ENCODE measurements around the gene GDPD5. TPM values are rescaled to one million over a fixed set of nuclear protein-coding genes. Genes with fewer than 3 reads are reported as not detected.

The GDPD5 gene
- total and polyA plus RNA-seq, 2 donors (not counting 1 experiment from before 2014, with no cell fraction given) = 2.5 to 3.1 TPM

GRCh38 chr11:75502138-75502537 lies 23.6 kb downstream of the GDPD5 start:
- H2AFZ ChIP-seq (ENCODE audit: low read length) = no peak overlapping the region
- peaks cover 1% of the 10 kb centered on the region for H4K20me1 ChIP-seq (ENCODE audit: control insufficient read depth, extremely low read depth, insufficient read depth, low read length)
- no peak overlapping the region for H3K4me2 ChIP-seq (ENCODE audit: extremely low read depth, insufficient read depth, low read length)
- no peaks in the 10 kb centered on the region for H3K79me2 ChIP-seq (ENCODE audit: control insufficient read depth, insufficient read depth, low read length)
- H3K27ac ChIP-seq (ENCODE audit: insufficient read depth, low read length) = no peak overlapping the region
- H3K27me3 ChIP-seq (ENCODE audit: control insufficient read depth, insufficient read depth, low read length) = no peaks in the 10 kb centered on the region
- no peaks in the 10 kb centered on the region for H3K36me3 ChIP-seq (ENCODE audit: control insufficient read depth, insufficient read depth, low read length)
- TF ChIP-seq CTCF (conservative IDR thresholded peaks at IDR 0.05 in 1 of 2, IDR thresholded peaks at IDR 0.05 in 1 of 2; ENCODE audit: low read depth in 1 of 2, low read length in 2 of 2) = no peak
- H3K9ac ChIP-seq (ENCODE audit: insufficient read depth, low read length) = no peak overlapping the region
- no peak overlapping the region for H3K4me3 ChIP-seq (replicated peaks in 1 of 4; ENCODE audit: control extremely low read depth in 1 of 4, insufficient read depth in 1 of 4, low read depth in 3 of 4, low read length in 4 of 4)
- peaks cover 16% of the 10 kb centered on the region for H3K4me1 ChIP-seq (ENCODE audit: control insufficient read depth, extremely low read depth, insufficient read depth, low read length)
- DNase-seq (ENCODE audit: low read depth in 2 of 2) = no peak
- H3K9me3 ChIP-seq (ENCODE audit: control insufficient read depth, insufficient read depth, low read depth, low read length) = no peaks in the 10 kb centered on the region

DNA sequence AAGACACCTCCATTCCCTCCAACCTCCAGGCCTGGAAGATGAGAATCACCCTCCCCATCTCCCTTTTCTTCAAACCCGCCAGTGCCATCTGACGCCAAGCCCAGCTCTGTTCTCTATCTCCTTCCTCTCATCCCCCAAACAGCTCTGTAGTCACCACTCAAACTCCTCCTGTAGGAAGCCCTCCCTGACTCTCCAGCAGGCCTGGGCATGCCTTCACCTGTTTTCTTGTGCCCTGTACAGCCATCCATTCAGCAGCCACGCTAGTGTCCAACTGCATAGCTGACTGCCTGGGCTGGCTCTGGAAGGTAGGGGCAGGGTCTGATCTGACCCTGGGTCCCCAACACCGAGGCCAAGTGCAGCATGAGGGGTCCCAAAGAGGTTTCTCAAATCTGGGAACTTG lies 25.0 kb downstream of the GDPD5 start:
- no peak for TF ChIP-seq EZH2 (IDR thresholded peaks at IDR 0.05; ENCODE audit: low read length, missing control alignments)
- no peak for TF ChIP-seq CTCF (conservative IDR thresholded peaks at IDR 0.05 in 1 of 2, IDR thresholded peaks at IDR 0.05 in 1 of 2; ENCODE audit: low read depth in 1 of 2, low read length in 2 of 2)
- no peak overlapping the region for H2AFZ ChIP-seq (ENCODE audit: low read length)
- no peak overlapping the region for H3K4me2 ChIP-seq (ENCODE audit: extremely low read depth, insufficient read depth, low read length)
- no peak overlapping the region for H3K27ac ChIP-seq (ENCODE audit: insufficient read depth, low read length)
- H4K20me1 ChIP-seq (ENCODE audit: control insufficient read depth, extremely low read depth, insufficient read depth, low read length) = peaks cover 1% of the 10 kb centered on the region
- H3K79me2 ChIP-seq (ENCODE audit: control insufficient read depth, insufficient read depth, low read length) = no peaks in the 10 kb centered on the region
- peaks cover 16% of the 10 kb centered on the region for H3K4me1 ChIP-seq (ENCODE audit: control insufficient read depth, extremely low read depth, insufficient read depth, low read length)
- no peak overlapping the region for H3K4me3 ChIP-seq (replicated peaks in 1 of 4; ENCODE audit: control extremely low read depth in 1 of 4, insufficient read depth in 1 of 4, low read depth in 3 of 4, low read length in 4 of 4)
- no peaks in the 10 kb centered on the region for H3K36me3 ChIP-seq (ENCODE audit: control insufficient read depth, insufficient read depth, low read length)
- DNase-seq (ENCODE audit: low read depth in 2 of 2) = no peak
- H3K9me3 ChIP-seq (ENCODE audit: control insufficient read depth, insufficient read depth, low read depth, low read length) = no peaks in the 10 kb centered on the region
- no peak overlapping the region for H3K9ac ChIP-seq (ENCODE audit: insufficient read depth, low read length)
- no peaks in the 10 kb centered on the region for H3K27me3 ChIP-seq (ENCODE audit: control insufficient read depth, insufficient read depth, low read length)

DNA sequence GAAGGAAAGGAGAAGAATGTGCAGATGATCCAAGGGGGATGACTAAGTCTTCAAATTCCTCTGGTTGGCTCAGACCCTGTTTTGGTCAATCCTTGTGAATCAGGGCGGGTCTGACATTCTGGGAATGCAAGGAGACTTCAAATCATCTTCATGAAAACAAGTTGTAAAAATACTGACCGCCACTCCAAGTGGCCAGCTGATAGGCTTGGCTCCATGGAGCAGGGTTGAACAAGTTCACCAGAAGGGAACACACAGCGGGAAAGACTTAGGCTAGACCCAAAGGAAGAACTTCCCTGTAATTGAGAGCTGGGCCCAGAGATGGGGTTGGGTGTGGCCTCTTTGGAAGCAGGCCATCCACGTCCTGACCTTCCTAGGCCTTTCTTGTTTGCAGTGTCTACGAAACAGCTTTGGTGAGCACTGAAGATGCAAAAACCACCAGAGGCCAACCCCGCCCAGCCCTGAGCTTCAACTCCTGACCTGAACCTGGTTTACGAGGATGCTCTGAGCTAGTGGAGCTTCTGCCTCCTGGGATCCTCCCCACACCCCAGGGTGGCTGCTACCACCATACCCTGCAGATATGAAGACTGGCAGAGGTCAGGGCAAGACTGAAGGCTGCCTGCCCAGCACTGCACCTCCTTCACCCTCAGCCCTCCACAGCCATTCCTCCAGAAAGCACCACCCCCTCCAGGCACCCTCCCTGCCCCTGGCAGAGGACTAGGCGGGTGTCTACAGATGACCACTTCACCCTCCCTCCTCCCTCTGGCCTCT lies 26.1 kb downstream of the GDPD5 start:
- peaks cover 16% of the 10 kb centered on the region for H3K4me1 ChIP-seq (ENCODE audit: control insufficient read depth, extremely low read depth, insufficient read depth, low read length)
- peak; percentile 93 to 98 for DNase-seq (ENCODE audit: low read depth in 2 of 2)
- no peaks in the 10 kb centered on the region for H3K9me3 ChIP-seq (ENCODE audit: control insufficient read depth, insufficient read depth, low read depth, low read length)
- peak overlapping the region; percentile 15 for H3K27ac ChIP-seq (ENCODE audit: insufficient read depth, low read length)
- H2AFZ ChIP-seq (ENCODE audit: low read length) = peak overlapping the region; percentile 12
- peaks cover 1% of the 10 kb centered on the region for H4K20me1 ChIP-seq (ENCODE audit: control insufficient read depth, extremely low read depth, insufficient read depth, low read length)
- no peak overlapping the region for H3K4me3 ChIP-seq (replicated peaks in 1 of 4; ENCODE audit: control extremely low read depth in 1 of 4, insufficient read depth in 1 of 4, low read depth in 3 of 4, low read length in 4 of 4)
- no peaks in the 10 kb centered on the region for H3K79me2 ChIP-seq (ENCODE audit: control insufficient read depth, insufficient read depth, low read length)
- H3K9ac ChIP-seq (ENCODE audit: insufficient read depth, low read length) = no peak overlapping the region
- no peak for TF ChIP-seq EZH2 (IDR thresholded peaks at IDR 0.05; ENCODE audit: low read length, missing control alignments)
- TF ChIP-seq CTCF (conservative IDR thresholded peaks at IDR 0.05 in 1 of 2, IDR thresholded peaks at IDR 0.05 in 1 of 2; ENCODE audit: low read depth in 1 of 2, low read length in 2 of 2) = no peak
- peak overlapping the region; percentile 39 for H3K4me2 ChIP-seq (ENCODE audit: extremely low read depth, insufficient read depth, low read length)
- no peaks in the 10 kb centered on the region for H3K36me3 ChIP-seq (ENCODE audit: control insufficient read depth, insufficient read depth, low read length)
- no peaks in the 10 kb centered on the region for H3K27me3 ChIP-seq (ENCODE audit: control insufficient read depth, insufficient read depth, low read length)

Data from fibroblast of lung (primary cell).